Activated CD8-positive, alpha-beta memory T cell treated with anti-CD3 and anti-CD28 coated beads, Interleukin-2, amount 50 U/mL, for 48 hours (primary cell): ENCODE results near the gene OMD.

ENCODE experiments used
- DNase-seq: peaks from one replicate; pipeline ENCODE4 v3.0.0-alpha.2; 2020

The OMD gene, protein sequence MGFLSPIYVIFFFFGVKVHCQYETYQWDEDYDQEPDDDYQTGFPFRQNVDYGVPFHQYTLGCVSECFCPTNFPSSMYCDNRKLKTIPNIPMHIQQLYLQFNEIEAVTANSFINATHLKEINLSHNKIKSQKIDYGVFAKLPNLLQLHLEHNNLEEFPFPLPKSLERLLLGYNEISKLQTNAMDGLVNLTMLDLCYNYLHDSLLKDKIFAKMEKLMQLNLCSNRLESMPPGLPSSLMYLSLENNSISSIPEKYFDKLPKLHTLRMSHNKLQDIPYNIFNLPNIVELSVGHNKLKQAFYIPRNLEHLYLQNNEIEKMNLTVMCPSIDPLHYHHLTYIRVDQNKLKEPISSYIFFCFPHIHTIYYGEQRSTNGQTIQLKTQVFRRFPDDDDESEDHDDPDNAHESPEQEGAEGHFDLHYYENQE

DNA sequence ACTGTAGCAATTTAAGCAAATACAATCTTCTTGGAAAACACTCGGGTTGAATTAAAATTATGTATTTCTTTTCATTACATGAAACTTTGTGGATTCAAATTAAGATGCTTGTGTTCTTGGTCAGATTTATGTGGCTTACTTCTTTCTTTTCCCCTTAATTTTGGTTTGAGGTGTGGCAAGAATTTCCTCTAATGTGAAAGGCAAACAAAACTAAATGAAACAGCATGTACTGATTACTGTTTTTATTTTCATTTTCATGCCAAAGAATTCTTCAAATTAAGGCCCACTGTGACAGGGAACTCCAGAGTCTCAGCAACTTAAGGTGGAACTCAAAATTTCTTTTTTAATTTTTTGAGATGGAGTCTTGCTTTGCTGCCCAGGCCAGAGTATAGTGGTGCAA lies at the start of gene OMD:
Gene OMD, minus strand, starts transcription at position 132 of the 400 bp plus-strand sequence. CDS start 6,913 bp downstream, outside the sequence.
- DNase-seq = no peak

GRCh38 chr9:92468206-92468605 lies 43.9 kb upstream of the OMD start:
- no peak for DNase-seq

DNA sequence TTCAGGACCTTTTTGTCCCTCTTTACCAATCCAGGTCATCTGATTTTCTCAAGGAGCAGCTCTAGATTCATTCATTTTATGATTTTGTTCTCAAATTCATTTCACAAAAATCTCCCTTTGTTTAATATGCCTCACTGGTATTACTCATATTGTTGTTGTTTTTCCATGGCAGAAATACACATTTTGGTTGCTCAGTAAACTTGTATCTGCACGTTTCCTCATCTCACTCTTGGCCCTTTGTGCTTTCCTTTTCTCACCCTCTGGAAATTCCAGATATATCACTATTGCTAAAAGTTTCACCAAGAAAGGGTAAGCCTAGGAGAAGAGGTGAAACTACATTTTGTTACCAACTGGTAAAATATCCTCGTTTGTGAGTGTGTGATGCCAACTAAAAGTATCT lies 43.2 kb upstream of the OMD start:
- DNase-seq = no peak

DNA sequence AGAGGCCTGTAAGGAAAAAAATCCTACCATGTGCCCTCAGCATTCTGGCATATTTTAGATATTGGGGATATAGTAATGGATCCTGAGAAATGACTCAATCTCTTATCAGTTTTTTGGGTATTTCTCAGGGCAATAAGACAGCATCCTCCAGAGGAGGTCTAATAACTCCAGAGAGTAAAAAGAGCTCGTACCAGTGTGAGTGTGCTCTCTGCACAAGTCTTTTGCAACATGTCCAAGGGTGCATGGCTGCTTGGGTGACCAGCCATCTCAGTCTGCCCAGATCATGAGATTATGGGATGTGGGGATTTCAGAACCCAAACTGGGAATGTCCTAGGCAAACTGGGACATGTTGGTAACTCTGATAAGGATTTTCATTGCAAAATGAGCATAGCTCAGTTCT lies 42.8 kb upstream of the OMD start:
- no peak for DNase-seq

DNA sequence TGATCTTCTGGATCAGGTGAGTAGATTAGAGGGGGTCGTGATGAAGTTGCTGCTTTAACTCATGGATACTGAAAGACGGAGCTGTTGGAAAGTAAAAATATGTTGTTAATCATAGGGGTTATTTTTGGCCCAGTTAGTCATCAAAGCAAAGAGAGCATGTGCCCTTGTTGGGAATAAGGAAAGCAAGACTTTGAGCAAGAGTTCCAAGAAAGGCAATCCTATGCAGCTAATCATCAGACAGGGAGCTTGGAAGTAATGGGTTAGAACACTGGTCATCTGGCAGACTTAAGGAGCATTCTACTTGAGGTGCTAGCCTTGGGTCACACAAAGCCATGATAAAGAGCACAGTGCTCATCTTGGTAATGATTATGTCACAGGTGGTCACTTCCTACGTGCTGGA lies 39.7 kb upstream of the OMD start:
- DNase-seq = no peak

- no peak for DNase-seq
Measured at GRCh38 chr9:92463387-92463786, 39.1 kb upstream of the OMD start.

DNA sequence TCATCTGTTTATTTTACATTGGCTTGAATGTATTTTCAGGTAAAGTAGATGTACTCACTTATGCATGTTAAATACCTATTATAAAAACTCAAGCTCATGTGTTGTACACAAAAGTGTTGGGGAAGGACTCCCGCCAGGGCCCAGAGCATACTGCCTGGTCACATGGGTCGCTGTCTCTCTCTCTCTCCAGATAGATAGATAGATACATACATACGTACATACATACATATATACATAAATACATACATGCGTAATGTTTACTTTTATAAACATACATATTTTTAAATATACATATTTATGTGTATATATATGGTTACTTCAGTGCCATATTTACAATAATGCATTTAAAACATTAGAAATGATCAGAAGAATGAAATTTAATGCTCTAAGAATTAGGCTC lies 33.3 kb upstream of the OMD start:
- DNase-seq = no peak

DNA sequence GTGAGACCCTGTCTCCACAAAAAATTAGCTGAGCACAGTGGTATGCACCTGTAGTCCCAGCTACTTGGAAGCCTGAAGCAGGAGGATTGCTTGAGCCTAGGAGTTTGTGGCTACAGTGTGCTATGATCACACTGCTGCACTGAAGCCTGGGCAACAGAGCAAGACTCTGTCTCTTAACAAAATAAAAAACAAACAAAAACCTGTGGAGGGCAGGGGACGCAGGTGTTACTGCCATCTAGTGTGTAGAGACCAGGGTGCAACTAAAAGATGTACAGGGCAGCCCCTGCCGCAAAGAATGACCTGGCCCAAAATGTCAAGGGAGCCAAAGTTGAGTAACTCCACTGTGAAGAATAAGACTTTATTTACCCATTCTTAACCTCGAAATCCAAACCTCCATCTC lies 30.9 kb upstream of the OMD start:
- DNase-seq = no peak

GRCh38 chr9:92446536-92446935 lies 22.3 kb upstream of the OMD start:
- no peak for DNase-seq

- DNase-seq = no peak
Measured at GRCh38 chr9:92444841-92445240, 20.6 kb upstream of the OMD start.

GRCh38 chr9:92440751-92441046 lies 16.4 kb upstream of the OMD start:
- DNase-seq = no peak

DNA sequence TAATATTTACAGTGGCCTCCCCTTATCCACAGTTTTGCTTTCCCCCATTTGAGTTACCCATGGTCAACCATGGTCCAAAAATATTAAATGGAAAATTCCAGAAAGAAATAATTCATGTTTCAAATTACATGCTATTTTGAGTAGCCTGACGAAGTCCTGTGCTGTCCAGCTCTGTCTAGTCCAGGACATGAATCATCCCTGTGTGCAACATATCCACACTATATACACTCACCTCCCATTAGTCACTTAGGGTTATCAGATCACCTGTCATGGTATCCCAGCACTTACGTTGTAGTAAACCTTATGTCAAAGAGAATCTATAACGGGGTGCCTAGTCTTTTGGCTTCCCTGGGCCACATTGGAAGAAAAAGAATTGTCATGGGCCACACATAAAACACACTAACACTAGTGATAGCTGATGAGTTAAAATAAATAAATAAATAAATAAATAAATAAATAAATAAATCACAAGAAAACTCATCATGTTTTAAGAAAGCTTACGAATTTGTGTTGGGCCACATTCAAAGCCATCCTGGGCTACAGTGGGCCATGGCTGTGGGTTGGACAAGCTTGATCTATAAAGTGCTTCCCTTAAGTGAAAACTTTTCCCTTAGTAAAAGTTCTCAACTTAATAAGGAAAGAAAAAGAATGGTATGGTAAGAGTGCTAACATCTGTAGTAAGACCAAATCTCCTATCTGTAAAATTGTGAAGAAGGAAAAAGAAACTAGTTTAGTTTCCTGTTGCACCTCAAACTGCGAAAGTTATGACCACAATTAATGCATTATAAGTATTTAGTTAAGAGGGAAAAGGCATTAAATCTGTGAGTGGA lies 15.9 kb upstream of the OMD start:
- DNase-seq = no peak

- DNase-seq = no peak
Measured at GRCh38 chr9:92438900-92439526, 14.7 kb upstream of the OMD start.

- DNase-seq = no peak
Measured at GRCh38 chr9:92435263-92435662, 11.0 kb upstream of the OMD start.

DNA sequence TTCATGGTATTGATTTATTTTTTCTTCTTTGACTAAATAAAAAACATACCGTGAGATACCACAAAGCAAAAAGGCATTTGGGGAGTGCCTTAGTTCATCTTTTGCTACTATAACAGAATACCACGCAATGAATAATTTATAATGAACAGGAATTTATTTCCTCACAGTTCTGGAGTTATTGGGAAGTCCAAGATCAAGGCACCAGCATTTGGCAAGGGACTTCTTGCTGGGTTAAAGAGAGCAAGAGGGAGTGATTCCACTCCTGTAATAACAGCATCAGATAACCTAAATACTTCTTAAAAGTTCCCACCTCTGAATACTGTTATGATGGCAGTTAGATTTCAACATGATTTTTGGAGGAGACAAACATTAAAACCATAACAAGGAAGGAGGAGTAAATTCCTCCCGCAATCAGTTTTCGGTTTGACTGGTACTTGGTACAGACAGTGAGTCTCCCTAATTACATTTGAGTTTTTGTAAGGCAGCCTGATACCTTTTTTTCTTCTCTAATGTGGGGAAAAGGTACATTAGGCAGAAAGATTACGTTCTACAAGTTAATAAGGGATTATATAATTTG lies 8.8 kb upstream of the OMD start:
- no peak for DNase-seq

DNA sequence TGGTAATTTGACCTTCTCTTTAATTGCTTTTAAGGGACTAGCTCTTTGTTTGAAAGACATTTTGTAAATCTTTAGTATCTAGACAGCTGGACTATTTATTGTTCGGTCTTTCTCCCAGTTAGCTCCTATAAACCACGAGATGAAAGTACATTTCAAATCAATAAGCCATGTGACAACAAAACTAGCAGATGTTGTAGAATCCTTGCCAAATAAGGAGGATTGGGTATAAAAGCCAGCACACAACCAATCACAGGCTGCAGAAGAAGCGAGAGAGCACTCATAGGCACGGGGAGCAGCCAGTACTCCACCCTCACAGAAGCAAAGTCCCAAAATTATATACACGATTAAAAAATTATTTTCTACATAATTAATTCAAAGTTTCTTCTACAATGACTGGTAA lies 8.1 kb upstream of the OMD start:
- no peak for DNase-seq

DNA sequence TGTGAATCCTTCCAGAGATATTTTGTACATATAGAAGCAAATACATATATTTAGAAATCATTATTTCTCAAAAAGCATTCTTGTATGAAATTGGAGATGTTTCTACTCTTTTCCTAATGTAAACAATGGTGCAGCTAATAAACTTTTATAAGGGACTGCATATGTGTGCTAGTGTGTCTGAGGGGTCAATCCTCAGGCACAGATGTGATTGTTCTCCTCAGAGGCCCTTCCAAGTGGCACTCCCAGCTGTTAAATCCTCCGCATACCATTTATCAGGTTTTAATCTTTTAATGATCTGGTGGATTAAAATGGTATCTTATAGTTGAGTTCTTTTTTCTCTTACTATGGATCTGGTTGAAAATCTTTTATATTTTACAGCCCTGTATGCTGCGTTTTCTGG lies 5.6 kb upstream of the OMD start:
- no peak for DNase-seq

GRCh38 chr9:92426501-92427145 lies 2.4 kb upstream of the OMD start:
- no peak for DNase-seq

GRCh38 chr9:92425474-92425873 lies 1.2 kb upstream of the OMD start:
- DNase-seq = no peak

GRCh38 chr9:92423612-92424011 lies 659 bp downstream of the OMD start:
- no peak for DNase-seq

DNA sequence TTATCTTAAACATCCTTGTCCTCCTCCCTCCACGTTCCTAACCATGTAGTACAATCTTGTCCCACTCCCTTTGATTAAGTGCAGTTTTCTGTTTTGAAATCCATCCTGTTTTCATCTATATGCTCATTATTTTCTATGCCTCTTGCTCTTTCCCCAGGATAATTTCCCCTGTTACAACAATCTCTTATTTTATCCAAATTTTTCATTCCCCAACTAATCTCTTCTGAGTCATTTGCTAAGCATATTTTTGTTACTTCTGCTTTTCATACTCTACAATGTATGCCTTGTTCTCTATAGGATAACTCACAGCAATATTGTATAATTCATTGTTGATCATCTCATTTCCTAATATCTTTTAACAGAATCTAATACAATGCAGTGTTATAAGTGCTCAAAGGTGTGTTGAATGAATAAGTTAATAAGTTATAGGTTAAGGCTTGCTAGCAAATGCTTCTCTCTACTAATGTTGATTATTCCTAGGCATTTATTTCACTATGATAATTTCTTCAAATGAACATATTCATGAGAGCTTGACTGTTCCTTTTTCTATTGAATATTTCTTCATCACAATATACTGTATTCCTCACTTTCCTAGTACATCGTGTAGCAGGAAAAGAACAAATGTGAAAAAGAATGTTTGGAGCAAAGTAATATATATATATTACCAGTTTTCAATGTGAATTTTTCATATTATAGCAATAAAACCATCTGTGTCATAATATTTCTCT lies 1.5 kb downstream of the OMD start:
- DNase-seq = no peak

GRCh38 chr9:92414566-92414965 lies 9.7 kb downstream of the OMD start:
- no peak for DNase-seq
